ENCODE results near the gene BRF1. TPM values are rescaled to one million over a fixed set of nuclear protein-coding genes. Genes with fewer than 3 reads are reported as not detected.

Gene BRF1
- total RNA-seq, 1 donor from 2014 or later = 51.1 TPM

DNA sequence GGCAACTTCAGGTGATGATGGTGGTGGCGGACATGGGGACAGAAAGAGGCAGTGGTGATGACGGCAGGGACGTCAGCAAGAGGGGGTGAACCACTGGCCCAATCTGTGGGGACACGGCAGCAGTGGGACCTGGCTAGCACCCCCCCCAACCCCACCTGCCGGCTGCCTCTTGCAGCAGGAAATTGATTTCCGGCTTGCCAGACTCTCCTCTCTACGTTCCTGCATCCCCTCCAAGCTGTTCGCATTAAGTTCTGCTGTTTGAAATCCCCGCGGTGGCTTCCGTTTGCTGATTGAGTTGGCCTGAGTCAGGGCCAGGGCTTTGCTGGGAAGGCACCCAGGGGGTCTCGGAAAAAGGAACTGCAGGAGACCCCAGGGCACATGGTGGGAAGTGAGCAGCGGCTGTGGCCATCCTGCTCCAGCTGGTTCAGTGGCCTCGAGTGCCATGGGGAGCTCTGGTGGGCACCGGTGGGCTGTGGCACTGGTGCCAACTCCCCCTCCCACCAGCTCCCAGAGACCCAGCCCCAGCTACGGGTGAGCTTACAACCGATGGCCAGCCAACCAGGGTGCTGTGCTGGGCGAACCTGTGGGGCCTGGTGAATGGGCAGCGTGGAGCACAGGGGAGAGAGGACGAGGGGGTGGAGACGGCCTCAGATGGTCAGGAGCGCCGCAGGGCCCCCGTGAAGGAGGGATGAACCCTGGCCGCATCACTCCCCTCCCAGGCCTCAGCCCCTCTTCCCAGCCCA lies 105.1 kb downstream of the BRF1 start:
- Mint-ChIP-seq H3K4me3 (peak overlapping the region; percentile 19), H3K27me3 (ENCODE audit: low read depth) (peaks cover 30% of the 10 kb centered on the region), H3K9me3 (no peaks in the 10 kb centered on the region), H3K27ac (ENCODE audit: unreplicated experiment) (no peak overlapping the region), H3K4me1 (peaks cover 24% of the 10 kb centered on the region), H3K36me3 (ENCODE audit: low read depth) (no peaks in the 10 kb centered on the region)
- no peak for DNase-seq (ENCODE audit: low read depth, low spot score)
- TF ChIP-seq, protein P1, sequence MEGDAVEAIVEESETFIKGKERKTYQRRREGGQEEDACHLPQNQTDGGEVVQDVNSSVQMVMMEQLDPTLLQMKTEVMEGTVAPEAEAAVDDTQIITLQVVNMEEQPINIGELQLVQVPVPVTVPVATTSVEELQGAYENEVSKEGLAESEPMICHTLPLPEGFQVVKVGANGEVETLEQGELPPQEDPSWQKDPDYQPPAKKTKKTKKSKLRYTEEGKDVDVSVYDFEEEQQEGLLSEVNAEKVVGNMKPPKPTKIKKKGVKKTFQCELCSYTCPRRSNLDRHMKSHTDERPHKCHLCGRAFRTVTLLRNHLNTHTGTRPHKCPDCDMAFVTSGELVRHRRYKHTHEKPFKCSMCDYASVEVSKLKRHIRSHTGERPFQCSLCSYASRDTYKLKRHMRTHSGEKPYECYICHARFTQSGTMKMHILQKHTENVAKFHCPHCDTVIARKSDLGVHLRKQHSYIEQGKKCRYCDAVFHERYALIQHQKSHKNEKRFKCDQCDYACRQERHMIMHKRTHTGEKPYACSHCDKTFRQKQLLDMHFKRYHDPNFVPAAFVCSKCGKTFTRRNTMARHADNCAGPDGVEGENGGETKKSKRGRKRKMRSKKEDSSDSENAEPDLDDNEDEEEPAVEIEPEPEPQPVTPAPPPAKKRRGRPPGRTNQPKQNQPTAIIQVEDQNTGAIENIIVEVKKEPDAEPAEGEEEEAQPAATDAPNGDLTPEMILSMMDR (conservative IDR thresholded peaks at IDR 0.05) = no peak

DNA sequence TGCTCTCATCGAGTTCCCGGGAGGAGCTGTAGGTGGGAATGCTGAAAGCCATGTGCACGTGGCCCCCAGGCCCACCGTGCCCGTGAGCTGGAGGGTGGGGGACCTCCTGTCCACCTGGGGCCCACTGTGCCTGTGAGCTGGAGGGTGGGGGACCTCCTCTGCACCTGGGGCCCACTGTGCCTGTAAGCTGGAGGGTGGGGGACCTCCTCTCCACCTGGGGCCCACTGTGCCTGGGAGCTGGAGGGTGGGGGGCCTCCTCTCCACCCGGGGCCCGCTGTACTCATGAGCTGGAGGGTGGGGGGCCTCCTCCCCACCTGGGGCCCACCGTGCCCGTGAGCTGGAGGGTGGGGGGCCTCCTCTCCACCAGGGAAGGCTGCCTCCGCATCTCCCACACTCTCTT lies 105.8 kb downstream of the BRF1 start:
- H3K4me1 Mint-ChIP-seq = peaks cover 24% of the 10 kb centered on the region
- no peak for DNase-seq (ENCODE audit: low read depth, low spot score)
- TF ChIP-seq, protein P1 (conservative IDR thresholded peaks at IDR 0.05) = no peak
- no peaks in the 10 kb centered on the region for H3K36me3 Mint-ChIP-seq (ENCODE audit: low read depth)
- peaks cover 24% of the 10 kb centered on the region for H3K27me3 Mint-ChIP-seq (ENCODE audit: low read depth)
- no peak overlapping the region for H3K4me3 Mint-ChIP-seq
- H3K9me3 Mint-ChIP-seq = no peaks in the 10 kb centered on the region
- H3K27ac Mint-ChIP-seq (ENCODE audit: unreplicated experiment) = no peak overlapping the region

DNA sequence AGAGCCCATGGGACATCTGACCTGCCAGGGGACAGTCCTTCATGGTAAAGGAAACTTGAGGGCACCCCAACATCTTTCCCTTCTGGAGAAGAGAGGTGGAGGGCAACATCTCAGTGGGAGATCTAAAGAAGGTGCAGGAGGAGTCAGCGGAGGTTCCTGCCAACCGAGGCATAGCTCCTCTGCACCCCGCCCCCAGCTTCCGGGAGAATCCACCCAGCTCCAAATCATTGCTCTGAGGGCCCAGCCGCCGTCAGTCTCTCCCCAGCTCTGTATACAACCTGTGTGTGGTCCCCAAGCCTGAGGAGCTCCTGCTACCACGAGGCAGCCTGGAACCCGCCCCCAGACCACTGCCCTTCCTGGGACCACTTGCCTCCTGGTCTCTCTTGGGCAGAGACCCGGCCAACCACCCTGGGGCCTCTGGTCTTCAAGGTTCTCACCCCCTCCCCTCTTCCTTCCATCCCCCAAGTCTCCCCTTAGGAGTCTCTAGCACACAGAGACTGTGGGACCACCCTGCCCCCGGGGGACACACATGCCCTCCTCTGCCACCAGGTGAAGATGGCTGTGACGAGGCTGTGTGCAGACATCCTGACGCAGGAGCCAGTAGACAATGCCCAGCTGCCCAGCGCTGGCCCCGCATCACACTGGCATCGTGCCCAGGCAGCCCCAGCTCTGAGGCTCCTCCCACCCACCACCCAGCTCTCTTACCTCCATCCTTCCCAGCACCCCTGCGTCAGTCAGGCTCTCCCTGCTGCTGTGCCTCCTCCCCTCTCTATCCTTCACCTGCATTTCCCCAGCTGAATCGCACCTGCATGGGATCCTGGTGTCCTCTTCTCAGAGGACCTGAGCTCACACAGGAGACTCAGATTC lies 106.7 kb downstream of the BRF1 start:
- TF ChIP-seq, protein P1 (conservative IDR thresholded peaks at IDR 0.05) = no peak
- no peak for DNase-seq (ENCODE audit: low read depth, low spot score)
- peak overlapping the region; percentile 48 for H3K27ac Mint-ChIP-seq (ENCODE audit: unreplicated experiment)
- no peaks in the 10 kb centered on the region for H3K9me3 Mint-ChIP-seq
- no peak overlapping the region for H3K4me3 Mint-ChIP-seq
- H3K4me1 Mint-ChIP-seq = peaks cover 24% of the 10 kb centered on the region
- H3K36me3 Mint-ChIP-seq (ENCODE audit: low read depth) = no peaks in the 10 kb centered on the region
- peaks cover 25% of the 10 kb centered on the region for H3K27me3 Mint-ChIP-seq (ENCODE audit: low read depth)

DNA sequence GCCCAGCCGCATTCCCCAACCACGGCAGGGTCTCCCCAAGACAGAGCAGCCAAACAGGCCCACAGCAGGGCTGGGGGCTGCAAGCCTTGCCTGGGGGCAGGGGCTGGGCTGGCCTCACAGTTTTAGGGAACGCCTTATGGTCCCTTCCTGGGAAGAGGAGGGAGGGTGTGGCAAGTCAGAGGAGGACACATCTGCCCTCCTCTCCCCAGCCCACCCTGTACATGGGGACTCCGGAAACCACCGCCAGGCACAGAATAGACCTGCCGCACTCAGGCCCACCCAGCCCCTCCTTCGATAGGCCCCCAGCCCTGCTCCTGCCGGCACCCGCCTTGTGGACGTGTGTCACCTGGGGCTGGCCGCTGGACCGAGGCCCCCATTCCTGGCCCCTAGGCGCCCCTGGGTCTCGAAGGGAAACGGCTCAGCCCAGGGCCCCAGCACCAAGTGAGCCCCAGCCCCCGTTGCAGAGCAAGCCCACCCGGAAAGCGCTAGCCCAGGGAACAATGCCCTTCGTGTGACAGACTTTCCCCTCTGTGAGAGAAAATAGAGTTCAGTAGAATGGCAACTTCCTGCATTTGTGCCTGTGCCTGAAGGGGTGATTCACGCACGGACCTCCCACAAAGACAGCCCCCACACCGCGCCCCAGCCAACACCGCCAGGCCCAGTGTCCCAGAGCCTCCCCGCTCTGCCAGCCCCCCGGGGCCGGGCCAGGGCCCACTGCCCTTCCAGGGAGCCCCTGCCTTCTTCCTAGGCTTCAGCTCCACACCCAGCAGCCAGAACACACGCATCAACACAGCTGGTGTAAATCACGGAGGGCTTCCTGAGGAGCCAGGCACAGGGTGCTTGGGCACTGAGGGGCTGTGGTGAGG lies 107.7 kb downstream of the BRF1 start:
- no peak for DNase-seq (ENCODE audit: low read depth, low spot score)
- Mint-ChIP-seq H3K4me1 (peaks cover 20% of the 10 kb centered on the region), H3K36me3 (ENCODE audit: low read depth) (no peaks in the 10 kb centered on the region), H3K4me3 (peak overlapping the region; percentile 27), H3K27me3 (ENCODE audit: low read depth) (peaks cover 20% of the 10 kb centered on the region), H3K9me3 (peaks cover 2% of the 10 kb centered on the region), H3K27ac (ENCODE audit: unreplicated experiment) (no peak overlapping the region)
- TF ChIP-seq, protein P1 (conservative IDR thresholded peaks at IDR 0.05) = no peak

DNA sequence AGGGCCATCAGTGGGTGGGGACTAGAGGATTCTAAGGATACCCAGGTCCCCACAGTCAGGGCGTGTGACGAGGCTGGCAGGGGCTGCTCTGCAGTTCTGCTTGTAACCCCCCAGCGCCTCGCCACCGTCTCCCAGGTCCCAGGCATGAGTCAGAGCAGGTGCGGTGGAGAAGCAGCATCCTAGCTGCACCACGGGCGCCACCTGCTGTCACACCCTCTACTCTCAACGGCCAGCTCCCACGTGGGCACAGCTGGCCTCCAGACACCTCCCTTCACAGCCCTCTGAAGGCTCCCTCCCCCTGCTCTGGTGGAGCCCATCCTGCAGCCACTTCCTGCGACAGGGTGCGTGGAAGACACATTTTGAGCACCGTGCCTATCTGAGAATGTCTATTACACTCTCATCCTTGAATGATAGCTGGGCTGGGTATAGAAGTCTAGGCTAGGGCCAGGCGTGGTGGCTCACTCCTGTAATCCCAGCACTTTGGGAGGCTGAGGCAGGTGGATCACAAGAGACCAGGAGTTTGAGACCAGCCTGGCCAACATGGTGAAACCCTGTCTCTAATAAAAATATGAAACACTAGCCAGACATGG lies 112.8 kb downstream of the BRF1 start:
- DNase-seq (ENCODE audit: low read depth, low spot score) = no peak
- TF ChIP-seq, protein P1 (conservative IDR thresholded peaks at IDR 0.05) = no peak
- no peaks in the 10 kb centered on the region for H3K36me3 Mint-ChIP-seq (ENCODE audit: low read depth)
- peaks cover 14% of the 10 kb centered on the region for H3K27me3 Mint-ChIP-seq (ENCODE audit: low read depth)
- peak overlapping the region; percentile 62 for H3K27ac Mint-ChIP-seq (ENCODE audit: unreplicated experiment)
- no peak overlapping the region for H3K4me3 Mint-ChIP-seq
- H3K9me3 Mint-ChIP-seq = peaks cover 2% of the 10 kb centered on the region
- H3K4me1 Mint-ChIP-seq = peaks cover under 1% of the 10 kb centered on the region
